ENCODE results near the gene AMBRA1.

The AMBRA1 gene

GRCh38 chr11:46616551-46617133 is 22.8 kb upstream of the AMBRA1 start:
- Histone ChIP-seq H3K79me2 (ENCODE audit: insufficient read depth, low read length) (peaks cover 34% of the 10 kb centered on the region), H2AFZ (ENCODE audit: low read depth, low read length, severe bottlenecking) (peak overlapping the region; percentile 95)
- TF ChIP-seq EZH2phosphoT487 (conservative IDR thresholded peaks at IDR 0.05; ENCODE audit: low read length) (no peak), CTCF (IDR thresholded peaks at IDR 0.05; ENCODE audit: insufficient read depth, low read length, poor library complexity, severe bottlenecking) (no peak)

GRCh38 chr11:46615756-46616155 is 21.9 kb upstream of the AMBRA1 start:
- Histone ChIP-seq H4K20me1 (ENCODE audit: low read depth, low read length) (no peaks in the 10 kb centered on the region), H3K9me2 (replicated peaks; ENCODE audit: insufficient read depth, low read length) (no peaks in the 10 kb centered on the region), H3K27me3 (ENCODE audit: low read length) (no peaks in the 10 kb centered on the region), H2AFZ (ENCODE audit: low read depth, low read length, severe bottlenecking) (no peak overlapping the region), H3F3A (ENCODE audit: insufficient read depth) (no peaks in the 10 kb centered on the region; the same call in 1 of the 2 replicates), H3K4me3 (ENCODE audit: insufficient read depth, low read length, poor library complexity, severe bottlenecking) (no peak overlapping the region), H3K79me2 (ENCODE audit: insufficient read depth, low read length) (peaks cover 34% of the 10 kb centered on the region), H3K36me3 (ENCODE audit: low read length) (no peaks in the 10 kb centered on the region), H3K4me2 (ENCODE audit: low read depth, low read length, poor library complexity, severe bottlenecking) (peak overlapping the region; percentile 91), H3K9me3 (ENCODE audit: insufficient read depth, low read length) (no peaks in the 10 kb centered on the region), H3K27ac (ENCODE audit: low read depth, low read length) (no peak overlapping the region), H3K9ac (ENCODE audit: low read length) (0 out of 2 replicates have a peak overlapping the region, but pooled peaks have one; percentile 86)
- no peak for TF ChIP-seq EZH2phosphoT487 (conservative IDR thresholded peaks at IDR 0.05; ENCODE audit: low read length)
- TF ChIP-seq CTCF (IDR thresholded peaks at IDR 0.05; ENCODE audit: insufficient read depth, low read length, poor library complexity, severe bottlenecking): no peak

More at GRCh38 chr11:46616551-46617133, 22.8 kb upstream of the AMBRA1 start:
- H4K20me1 ChIP-seq (ENCODE audit: low read depth, low read length): no peaks in the 10 kb centered on the region
- peak overlapping the region; percentile 86 for H3K9ac ChIP-seq (ENCODE audit: low read length)
- peaks cover 2% of the 10 kb centered on the region; the same call in 1 of the 2 replicates for H3K36me3 ChIP-seq (ENCODE audit: low read length)
- peak overlapping the region; percentile 45 for H3K27ac ChIP-seq (ENCODE audit: low read depth, low read length)
- no peaks in the 10 kb centered on the region for H3K9me2 ChIP-seq (replicated peaks; ENCODE audit: insufficient read depth, low read length)
- H3K4me3 ChIP-seq (ENCODE audit: insufficient read depth, low read length, poor library complexity, severe bottlenecking): peak overlapping the region; percentile 97
- H3F3A ChIP-seq (ENCODE audit: insufficient read depth): no peaks in the 10 kb centered on the region; the same call in 1 of the 2 replicates
- H3K9me3 ChIP-seq (ENCODE audit: insufficient read depth, low read length): no peaks in the 10 kb centered on the region
- H3K27me3 ChIP-seq (ENCODE audit: low read length): no peaks in the 10 kb centered on the region
- H3K4me2 ChIP-seq (ENCODE audit: low read depth, low read length, poor library complexity, severe bottlenecking): peak overlapping the region; percentile 91

- Histone ChIP-seq H3K79me2 (ENCODE audit: insufficient read depth, low read length) (peaks cover 3% of the 10 kb centered on the region), H3K9me3 (ENCODE audit: insufficient read depth, low read length) (no peaks in the 10 kb centered on the region), H4K20me1 (ENCODE audit: low read depth, low read length) (no peaks in the 10 kb centered on the region), H2AFZ (ENCODE audit: low read depth, low read length, severe bottlenecking) (no peak overlapping the region), H3K9ac (ENCODE audit: low read length) (no peak overlapping the region), H3K27ac (ENCODE audit: low read depth, low read length) (no peak overlapping the region), H3K4me3 (ENCODE audit: insufficient read depth, low read length, poor library complexity, severe bottlenecking) (no peak overlapping the region), H3K36me3 (ENCODE audit: low read length) (no peaks in the 10 kb centered on the region), H3K4me2 (ENCODE audit: low read depth, low read length, poor library complexity, severe bottlenecking) (no peak overlapping the region), H3K9me2 (replicated peaks; ENCODE audit: insufficient read depth, low read length) (no peaks in the 10 kb centered on the region), H3F3A (ENCODE audit: insufficient read depth) (no peaks in the 10 kb centered on the region), H3K27me3 (ENCODE audit: low read length) (no peaks in the 10 kb centered on the region)
- TF ChIP-seq CTCF (IDR thresholded peaks at IDR 0.05; ENCODE audit: insufficient read depth, low read length, poor library complexity, severe bottlenecking) (no peak), EZH2phosphoT487 (conservative IDR thresholded peaks at IDR 0.05; ENCODE audit: low read length) (no peak)
These were observed 18.5 kb upstream of the AMBRA1 start for GRCh38 chr11:46612326-46612725.
